HepG2 (cell line): ENCODE results near the gene CABLES2. TPM values are rescaled to one million over a fixed set of nuclear protein-coding genes. Genes with fewer than 3 reads are reported as not detected.
A peak's percentile ranks its signal among the peaks of the same experiment; 100 is the strongest.

Experiments used
- AKAP8 ChIP-seq: sonication (generic); formaldehyde crosslinking; IDR thresholded peaks from 2 replicates; pipeline ENCODE4 v1.5.1; 2020; ENCODE audit warnings: mild to moderate bottlenecking, missing genetic modification reagents
- CBX2 ChIP-seq, 2 experiments: fragments of 200-600 bp in 1 of 2; sonication (generic); formaldehyde crosslinking in 1 of 2; IDR thresholded peaks; 2 replicates each; pipeline versions ENCODE4 v1.7.0 to v1.8.1; 2018 to 2022; ENCODE audit warnings: low read depth in 2 of 2, low read length in 1 of 2, mild to moderate bottlenecking in 1 of 2, missing genetic modification reagents in 1 of 2
- KAT8 ChIP-seq: IDR thresholded peaks from 2 replicates; pipeline ENCODE4 v1.6.1; 2016; ENCODE audit warnings: missing genetic modification reagents, missing compliant biosample characterization
- KDM1A ChIP-seq: IDR thresholded peaks from 2 replicates; pipeline ENCODE4 v1.6.1; 2016; ENCODE audit warnings: missing compliant biosample characterization
- KDM3A ChIP-seq: IDR thresholded peaks from 2 replicates; pipeline ENCODE4 v1.6.1; 2018; ENCODE audit warnings: low read depth, missing compliant biosample characterization
- MLLT10 ChIP-seq: sonication (generic); formaldehyde crosslinking; IDR thresholded peaks from 2 replicates; pipeline ENCODE4 v1.4.0; 2020; ENCODE audit warnings: missing genetic modification reagents
- MXI1 ChIP-seq: IDR thresholded peaks from 3 replicates; pipeline ENCODE4 v1.6.1; 2012; ENCODE audit warnings: low read depth, low read length, inconsistent platforms, borderline replicate concordance
- NFYB ChIP-seq: sonication (generic); formaldehyde crosslinking; IDR thresholded peaks from 2 replicates; pipeline ENCODE4 v1.4.0; 2020; ENCODE audit warnings: missing genetic modification reagents
- POLR2AphosphoS5 ChIP-seq: IDR thresholded peaks from 2 replicates; pipeline ENCODE4 v1.6.1; 2012; ENCODE audit warnings: low read depth, low read length
- RORA ChIP-seq: sonication (generic); formaldehyde crosslinking; IDR thresholded peaks from 2 replicates; pipeline ENCODE4 v1.5.0; 2020; ENCODE audit warnings: mild to moderate bottlenecking, missing genetic modification reagents, moderate library complexity
- STAT5B ChIP-seq: sonication (generic); formaldehyde crosslinking; IDR thresholded peaks from 2 replicates; pipeline ENCODE4 v1.4.0; 2020; ENCODE audit warnings: missing genetic modification reagents
- TAF15 ChIP-seq: fragments of 200-400 bp; formaldehyde crosslinking; IDR thresholded peaks from one replicate; pipeline ENCODE4 v1.6.1; 2018; ENCODE audit warnings: mild to moderate bottlenecking, low read depth, low read length; ENCODE audit not compliant: poor library complexity, severe bottlenecking
- ZFX ChIP-seq: sonication (generic); formaldehyde crosslinking; IDR thresholded peaks from 2 replicates; pipeline ENCODE4 v1.4.0; 2020; ENCODE audit warnings: mild to moderate bottlenecking, low read depth, missing genetic modification reagents, moderate library complexity
- ZNF350 ChIP-seq: sonication (generic); formaldehyde crosslinking; IDR thresholded peaks from 2 replicates; pipeline ENCODE4 v1.4.0; 2020; ENCODE audit warnings: mild to moderate bottlenecking, low read depth, missing genetic modification reagents, borderline replicate concordance
- ZNF441 ChIP-seq: sonication (generic); formaldehyde crosslinking; IDR thresholded peaks from 2 replicates; pipeline ENCODE4 v1.7.0; 2021; ENCODE audit warnings: missing genetic modification reagents, borderline replicate concordance
- ZNF564 ChIP-seq: sonication (generic); formaldehyde crosslinking; IDR thresholded peaks from 2 replicates; pipeline ENCODE4 v1.8.1; 2023; ENCODE audit warnings: mild to moderate bottlenecking, missing genetic modification reagents
- ZNF569 ChIP-seq: sonication (generic); formaldehyde crosslinking; IDR thresholded peaks from 2 replicates; pipeline ENCODE4 v1.5.0; 2020; ENCODE audit warnings: mild to moderate bottlenecking, missing genetic modification reagents, moderate library complexity, borderline replicate concordance
- ZNF747 ChIP-seq: sonication (generic); formaldehyde crosslinking; IDR thresholded peaks from 2 replicates; pipeline ENCODE4 v1.8.1; 2023; ENCODE audit warnings: missing genetic modification reagents, mild to moderate bottlenecking, borderline replicate concordance
- ZNF75D ChIP-seq: sonication (generic); formaldehyde crosslinking; IDR thresholded peaks from 2 replicates; pipeline ENCODE4 v1.8.1; 2023; ENCODE audit warnings: missing genetic modification reagents, mild to moderate bottlenecking, borderline replicate concordance
- ZSCAN30 ChIP-seq: sonication (generic); formaldehyde crosslinking; IDR thresholded peaks from 2 replicates; pipeline ENCODE4 v1.5.0; 2020; ENCODE audit warnings: mild to moderate bottlenecking, missing genetic modification reagents
- polyA plus RNA-seq, 8 experiments: library from polyadenylated mRNA; depleted of rRNA in 3 of 8; stranded (reverse) in 7 of 8; unstranded in 1 of 8; fragments of >200 nt; fragmentation: Illumina TruSeq in 4 of 8; extraction: Trizol in 4 of 8; gene quantifications; 2 replicates each; pipeline versions ENCODE4 v1.2.1 to v1.2.3, GENCODE V29; 2011 to 2016; ENCODE audit warnings: low read depth in 4 of 8, missing spikeins in 1 of 8, mixed read lengths in 1 of 8; ENCODE audit not compliant: insufficient read depth in 1 of 8
- total RNA-seq, 5 experiments: library from RNA; depleted of rRNA; stranded (reverse); fragments of >200 nt; fragmentation: Illumina TruSeq; extraction: Trizol; gene quantifications; 2 replicates each; pipeline ENCODE4 v1.2.3, GENCODE V29; 2016; ENCODE audit warnings: low read depth in 1 of 5
- TF ChIP-seq, protein P1 (sequence below): IDR thresholded peaks from 2 replicates; pipeline ENCODE4 v1.6.1; 2016; ENCODE audit warnings: low read depth, control low read depth
- TF ChIP-seq, protein P2 (sequence below): sonication (generic); formaldehyde crosslinking; IDR thresholded peaks from 2 replicates; pipeline ENCODE4 v1.4.0; 2020; ENCODE audit warnings: missing genetic modification reagents
- TF ChIP-seq, protein P3 (sequence below): sonication (generic); formaldehyde crosslinking; conservative IDR thresholded peaks from 2 replicates; pipeline ENCODE4 v1.8.0; 2022; ENCODE audit warnings: mild to moderate bottlenecking, moderate library complexity, missing genetic modification reagents

CABLES2 gene
- total and polyA plus RNA-seq, 2 of the 13 experiments (the other 11 are each of a cell fraction or from before 2014, with no cell fraction given): 5.2 to 9.7 TPM

DNA sequence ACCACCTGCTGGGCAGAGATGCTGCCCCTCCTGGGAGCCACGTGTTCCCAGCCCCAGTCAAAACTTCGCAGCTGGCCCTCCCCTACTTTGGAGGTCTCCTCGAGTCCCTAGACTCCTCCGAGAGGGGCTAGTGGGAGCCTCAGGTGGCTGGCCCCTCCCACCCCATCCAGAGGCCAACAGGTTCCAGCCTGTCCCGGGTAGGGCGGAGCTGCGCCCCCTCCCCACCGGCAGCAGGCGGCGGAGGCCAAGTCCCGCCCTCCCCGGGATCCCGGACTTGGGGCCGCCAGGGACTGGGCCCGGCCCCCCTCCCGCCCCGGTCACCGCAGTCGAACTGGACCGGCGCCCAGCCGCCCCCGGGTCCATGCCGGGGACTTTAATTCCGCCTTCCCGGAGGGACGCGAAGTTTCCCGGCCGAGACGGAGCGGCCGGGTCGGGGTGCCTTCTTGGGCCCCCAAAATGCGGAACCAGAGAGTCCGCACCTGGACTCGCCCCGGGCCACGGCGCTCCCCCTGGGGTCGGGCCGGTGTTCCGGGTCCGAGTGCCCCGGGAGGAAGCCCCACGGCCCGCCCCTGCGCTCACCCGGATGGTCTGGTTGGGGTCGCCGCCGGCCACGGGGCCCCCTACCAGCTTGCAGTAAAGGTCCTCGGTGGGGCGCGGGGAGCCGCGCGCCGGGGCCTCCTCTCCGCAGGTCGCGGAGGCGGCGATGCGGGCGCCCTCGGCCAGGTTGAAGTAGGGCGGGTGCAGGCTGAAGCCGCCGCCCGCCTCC is 40.5 kb downstream of the CABLES2 start (continued):
- TF ChIP-seq CBX2 (IDR thresholded peaks at IDR 0.05; ENCODE audit: low read depth, low read length) (no peak), CBX2 (CRISPR knock-in tag; IDR thresholded peaks at IDR 0.05; ENCODE audit: low read depth) (no peak), ZNF569 (no peak), KDM1A (CRISPR knock-in tag) (no peak), KAT8 (CRISPR knock-in tag) (peak; percentile 43; the same call in 1 of the 2 replicates), ZNF747 (peak; percentile 23; the same call in 1 of the 2 replicates), ZSCAN30 (CRISPR knock-in tag) (no peak), ZFX (CRISPR knock-in tag) (0 out of 2 replicates have a peak, but pooled peaks have one; percentile 37), RORA (CRISPR knock-in tag) (no peak), NFYB (CRISPR knock-in tag) (no peak), POLR2AphosphoS5 (peak; percentile 13; the same call in 1 of the 2 replicates), AKAP8 (CRISPR knock-in tag) (peak; percentile 56; the same call in 1 of the 2 replicates), ZNF441 (CRISPR knock-in tag) (peak; percentile 65; the same call in 1 of the 2 replicates), STAT5B (CRISPR knock-in tag) (0 out of 2 replicates have a peak, but pooled peaks have one; percentile 20), ZNF350 (CRISPR knock-in tag) (0 out of 2 replicates have a peak, but pooled peaks have one; percentile 24), KDM3A (CRISPR knock-in tag) (peak; percentile 34; the same call in 1 of the 2 replicates), MLLT10 (CRISPR knock-in tag) (no peak), TAF15 (peak; percentile 98), ZNF75D (CRISPR knock-in tag) (no peak), MXI1 (peak; percentile 47; the same call in 1 of the 3 replicates), ZNF564 (CRISPR knock-in tag) (0 out of 2 replicates have a peak, but pooled peaks have one; percentile 7)
- TF ChIP-seq, protein P1, sequence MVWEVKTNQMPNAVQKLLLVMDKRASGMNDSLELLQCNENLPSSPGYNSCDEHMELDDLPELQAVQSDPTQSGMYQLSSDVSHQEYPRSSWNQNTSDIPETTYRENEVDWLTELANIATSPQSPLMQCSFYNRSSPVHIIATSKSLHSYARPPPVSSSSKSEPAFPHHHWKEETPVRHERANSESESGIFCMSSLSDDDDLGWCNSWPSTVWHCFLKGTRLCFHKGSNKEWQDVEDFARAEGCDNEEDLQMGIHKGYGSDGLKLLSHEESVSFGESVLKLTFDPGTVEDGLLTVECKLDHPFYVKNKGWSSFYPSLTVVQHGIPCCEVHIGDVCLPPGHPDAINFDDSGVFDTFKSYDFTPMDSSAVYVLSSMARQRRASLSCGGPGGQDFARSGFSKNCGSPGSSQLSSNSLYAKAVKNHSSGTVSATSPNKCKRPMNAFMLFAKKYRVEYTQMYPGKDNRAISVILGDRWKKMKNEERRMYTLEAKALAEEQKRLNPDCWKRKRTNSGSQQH (CRISPR knock-in tag): no peak; the same call in 1 of the 2 replicates
- TF ChIP-seq, protein P2, sequence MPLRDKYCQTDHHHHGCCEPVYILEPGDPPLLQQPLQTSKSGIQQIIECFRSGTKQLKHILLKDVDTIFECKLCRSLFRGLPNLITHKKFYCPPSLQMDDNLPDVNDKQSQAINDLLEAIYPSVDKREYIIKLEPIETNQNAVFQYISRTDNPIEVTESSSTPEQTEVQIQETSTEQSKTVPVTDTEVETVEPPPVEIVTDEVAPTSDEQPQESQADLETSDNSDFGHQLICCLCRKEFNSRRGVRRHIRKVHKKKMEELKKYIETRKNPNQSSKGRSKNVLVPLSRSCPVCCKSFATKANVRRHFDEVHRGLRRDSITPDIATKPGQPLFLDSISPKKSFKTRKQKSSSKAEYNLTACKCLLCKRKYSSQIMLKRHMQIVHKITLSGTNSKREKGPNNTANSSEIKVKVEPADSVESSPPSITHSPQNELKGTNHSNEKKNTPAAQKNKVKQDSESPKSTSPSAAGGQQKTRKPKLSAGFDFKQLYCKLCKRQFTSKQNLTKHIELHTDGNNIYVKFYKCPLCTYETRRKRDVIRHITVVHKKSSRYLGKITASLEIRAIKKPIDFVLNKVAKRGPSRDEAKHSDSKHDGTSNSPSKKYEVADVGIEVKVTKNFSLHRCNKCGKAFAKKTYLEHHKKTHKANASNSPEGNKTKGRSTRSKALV: peak; percentile 91; the same call in 1 of the 2 replicates
- TF ChIP-seq, protein P3, sequence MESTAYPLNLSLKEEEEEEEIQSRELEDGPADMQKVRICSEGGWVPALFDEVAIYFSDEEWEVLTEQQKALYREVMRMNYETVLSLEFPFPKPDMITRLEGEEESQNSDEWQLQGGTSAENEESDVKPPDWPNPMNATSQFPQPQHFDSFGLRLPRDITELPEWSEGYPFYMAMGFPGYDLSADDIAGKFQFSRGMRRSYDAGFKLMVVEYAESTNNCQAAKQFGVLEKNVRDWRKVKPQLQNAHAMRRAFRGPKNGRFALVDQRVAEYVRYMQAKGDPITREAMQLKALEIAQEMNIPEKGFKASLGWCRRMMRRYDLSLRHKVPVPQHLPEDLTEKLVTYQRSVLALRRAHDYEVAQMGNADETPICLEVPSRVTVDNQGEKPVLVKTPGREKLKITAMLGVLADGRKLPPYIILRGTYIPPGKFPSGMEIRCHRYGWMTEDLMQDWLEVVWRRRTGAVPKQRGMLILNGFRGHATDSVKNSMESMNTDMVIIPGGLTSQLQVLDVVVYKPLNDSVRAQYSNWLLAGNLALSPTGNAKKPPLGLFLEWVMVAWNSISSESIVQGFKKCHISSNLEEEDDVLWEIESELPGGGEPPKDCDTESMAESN: no peak; the same call in 1 of the 2 replicates
